GM23338 (cell line): ENCODE results near the gene PPP1R3G. TPM values are rescaled to one million over a fixed set of nuclear protein-coding genes. Genes with fewer than 3 reads are reported as not detected.

Experiments used
- ATAC-seq: fragments of 200-7000 bp; cut with Tn5 transposase; 3 replicates; pipeline ENCODE4 v1.9.1; 2020
- DNase-seq: peaks from one replicate; pipeline ENCODE4 v3.0.0-alpha.2; 2015; ENCODE audit warnings: low spot score
- H2AFZ ChIP-seq: fragments of 200-600 bp; sonication (generic); 2 replicates; pipeline ENCODE4 v1.8.0; 2016; ENCODE audit warnings: antibody characterized with exemption, mild to moderate bottlenecking, moderate library complexity
- H3F3A ChIP-seq: fragments of 200-600 bp; sonication (generic); replicated peaks from 2 replicates; pipeline ENCODE4 v1.8.0; 2017; ENCODE audit warnings: antibody characterized with exemption, mixed run types, low read depth
- H3K27ac ChIP-seq: fragments of 200-600 bp; sonication (generic); 2 replicates; pipeline ENCODE4 v1.6.1; 2016; ENCODE audit warnings: low read depth
- H3K27me3 ChIP-seq: fragments of 200-600 bp; sonication (generic); 2 replicates; pipeline ENCODE4 v1.8.0; 2016; ENCODE audit warnings: mild to moderate bottlenecking, mixed run types, moderate library complexity; ENCODE audit not compliant: insufficient read depth
- H3K36me3 ChIP-seq: fragments of 200-600 bp; sonication (generic); 2 replicates; pipeline ENCODE4 v1.8.0; 2016; ENCODE audit warnings: mild to moderate bottlenecking; ENCODE audit not compliant: insufficient read depth
- H3K4me1 ChIP-seq: fragments of 200-600 bp; sonication (generic); 2 replicates; pipeline ENCODE4 v1.8.0; 2016; ENCODE audit warnings: mild to moderate bottlenecking, moderate library complexity; ENCODE audit not compliant: insufficient read depth
- H3K4me2 ChIP-seq: fragments of 200-600 bp; sonication (generic); 2 replicates; pipeline ENCODE4 v1.7.1; 2017; ENCODE audit warnings: mixed run types
- H3K4me3 ChIP-seq: fragments of 200-600 bp; sonication (generic); 2 replicates; pipeline ENCODE4 v1.6.1; 2016; ENCODE audit warnings: mixed run types
- H3K79me2 ChIP-seq: fragments of 200-600 bp; sonication (generic); replicated peaks from 2 replicates; pipeline ENCODE4 v1.8.0; 2017; ENCODE audit warnings: mild to moderate bottlenecking; ENCODE audit not compliant: insufficient read depth
- H3K9me2 ChIP-seq: fragments of 200-600 bp; sonication (generic); 2 replicates; pipeline ENCODE4 v1.8.0; 2017; ENCODE audit not compliant: insufficient read depth
- H4K20me1 ChIP-seq: fragments of 200-600 bp; sonication (generic); replicated peaks from 2 replicates; pipeline ENCODE4 v1.8.0; 2017; ENCODE audit warnings: mild to moderate bottlenecking; ENCODE audit not compliant: insufficient read depth
- H3K27ac Mint-ChIP-seq: 2 replicates; pipeline ENCODE4 v1.8.0; 2020; ENCODE audit warnings: inconsistent platforms, mild to moderate bottlenecking, moderate library complexity, mixed read lengths
- H3K27me3 Mint-ChIP-seq: 3 replicates; pipeline ENCODE4 v1.8.0; 2022; ENCODE audit warnings: low read depth, mild to moderate bottlenecking, moderate library complexity, mixed read lengths, inconsistent platforms; ENCODE audit not compliant: insufficient read depth, poor library complexity
- H3K36me3 Mint-ChIP-seq: 3 replicates; pipeline ENCODE4 v1.8.0; 2021; ENCODE audit warnings: low read depth, mild to moderate bottlenecking, inconsistent platforms, moderate library complexity, mixed read lengths
- H3K4me1 Mint-ChIP-seq: 3 replicates; pipeline ENCODE4 v1.8.0; 2020; ENCODE audit warnings: mild to moderate bottlenecking, inconsistent platforms, mixed read lengths
- H3K4me3 Mint-ChIP-seq: 3 replicates; pipeline ENCODE4 v1.8.0; 2021; ENCODE audit warnings: moderate library complexity, mild to moderate bottlenecking, inconsistent platforms, mixed read lengths
- H3K9me3 Mint-ChIP-seq: 3 replicates; pipeline ENCODE4 v1.8.0; 2020; ENCODE audit warnings: moderate library complexity, mild to moderate bottlenecking, inconsistent platforms, mixed read lengths
- CTCF ChIP-seq, 2 experiments: fragments of 200-600 bp in 1 of 2; sonication (generic) in 1 of 2; conservative IDR thresholded peaks; 2 replicates each; pipeline versions ENCODE4 v1.5.1 to v1.6.1; 2016 to 2017; ENCODE audit warnings: antibody characterized with exemption in 2 of 2, low read depth in 2 of 2, mild to moderate bottlenecking in 2 of 2, moderate library complexity in 1 of 2
- ETS1 ChIP-seq: IDR thresholded peaks from 2 replicates; pipeline ENCODE4 v1.6.1; 2016; ENCODE audit warnings: antibody characterized with exemption
- EZH2 ChIP-seq: fragments of 200-600 bp; sonication (generic); IDR thresholded peaks from one replicate; pipeline ENCODE4 v1.8.0; 2017; ENCODE audit warnings: antibody characterized with exemption, mild to moderate bottlenecking, low read depth; ENCODE audit not compliant: unreplicated experiment
- POLR2AphosphoS5 ChIP-seq: IDR thresholded peaks from 2 replicates; pipeline ENCODE4 v1.6.1; 2016; ENCODE audit warnings: antibody characterized with exemption, low read depth
- REST ChIP-seq: IDR thresholded peaks from one replicate; pipeline ENCODE4 v1.6.1; 2018; ENCODE audit warnings: antibody characterized with exemption; ENCODE audit not compliant: unreplicated experiment
- STAT1 ChIP-seq: IDR thresholded peaks from one replicate; pipeline ENCODE4 v1.6.1; 2016; ENCODE audit warnings: antibody characterized with exemption; ENCODE audit not compliant: unreplicated experiment
- ZNF462 ChIP-seq: fragments of 250-450 bp; sonication (Bioruptor Pico); IDR thresholded peaks from 2 replicates; pipeline ENCODE4 v1.5.0; 2020; ENCODE audit warnings: mild to moderate bottlenecking, moderate library complexity
- polyA plus RNA-seq: library from polyadenylated mRNA; unstranded; fragments of >200 nt; fragmentation: Nextera tagmentation; extraction: Ambion mirVana; gene quantifications from 2 replicates; pipeline ENCODE4 v1.2.1, GENCODE V29; 2016
- total RNA-seq: library from RNA; depleted of rRNA; stranded (reverse); fragments of >200 nt; shearing (Covaris generic); gene quantifications from 2 replicates; pipeline ENCODE4 v1.2.3, GENCODE V29; 2014

The PPP1R3G gene
- total and polyA plus RNA-seq, 2 experiments from 2014 or later: 0.13 to 0.24 TPM

- ATAC-seq (no peak), DNase-seq (no peak)
- Histone ChIP-seq H3K36me3 (no peaks in the 10 kb centered on the region), H3K4me2 (no peak overlapping the region), H2AFZ (no peak overlapping the region), H3K27me3 (peaks cover 4% of the 10 kb centered on the region), H3K4me3 (no peak overlapping the region), H4K20me1 (peaks cover 3% of the 10 kb centered on the region; the same call in 1 of the 2 replicates), H3K9me2 (no peaks in the 10 kb centered on the region), H3K79me2 (no peaks in the 10 kb centered on the region), H3K27ac (no peak overlapping the region), H3F3A (no peaks in the 10 kb centered on the region), H3K4me1 (no peaks in the 10 kb centered on the region)
- H3K36me3 Mint-ChIP-seq: no peaks in the 10 kb centered on the region
- H3K4me3 Mint-ChIP-seq: no peak overlapping the region
- H3K27me3 Mint-ChIP-seq: peaks cover 2% of the 10 kb centered on the region
- H3K4me1 Mint-ChIP-seq: 0 out of 3 replicates have a peak, but pooled peaks cover 2% of the 10 kb centered on the region
- no peaks in the 10 kb centered on the region for H3K9me3 Mint-ChIP-seq
- TF ChIP-seq ZNF462 (CRISPR knock-in tag) (no peak), POLR2AphosphoS5 (no peak), EZH2 (no peak), CTCF (conservative IDR thresholded peaks at IDR 0.05; ENCODE audit: low read depth in 2 of 2) (no peak), STAT1 (no peak), REST (no peak), ETS1 (no peak)
- no peak overlapping the region for H3K27ac Mint-ChIP-seq
These were observed 8.3 kb downstream of the PPP1R3G start for GRCh38 chr6:5093231-5094015.
